HCT116 (cell line): ENCODE data around the gene LRIT2. TPM values are rescaled to one million over a fixed set of nuclear protein-coding genes. Genes with fewer than 3 reads are reported as not detected.

Experiments
- ATAC-seq: fragments of 200-7000 bp; cut with Tn5 transposase; 2 replicates; pipeline ENCODE4 v1.9.1; 2020; ENCODE audit warnings: mild to moderate bottlenecking, moderate library complexity
- BruUV-seq: library from RNA; stranded (reverse); fragments of 400-500 nt; replicated peaks from 2 replicates; lab custom pipeline; 2021; lab: Mats Ljungman, UMichigan
- CTCF ChIA-PET: fragments of 300-600 bp; sonication (Branson Sonifier 250); formaldehyde crosslinking; loops from one replicate; lab custom pipeline; 2021; ENCODE audit warnings: antibody characterized with exemption; lab: Charles Lee
- POLR2A ChIA-PET: fragments of 300-600, 350-600 bp; sonication (Branson Sonifier 250); formaldehyde crosslinking; loops from one replicate; lab custom pipeline; 2021; ENCODE audit warnings: antibody characterized with exemption; lab: Charles Lee
- RAD21 ChIA-PET, 2 experiments: fragments of 300-600 bp; sonication (Branson Sonifier 250); formaldehyde crosslinking; loops; one replicate each; lab custom pipeline; 2023; ENCODE audit warnings: low total read pairs in 2 of 2; ENCODE audit not compliant: uncharacterized antibody in 2 of 2, unreplicated experiment in 2 of 2, low non-redundant PET in 1 of 2; lab: Charles Lee
- DNase-seq: peaks from one replicate; pipeline ENCODE4 v3.0.0-alpha.2; 2010; ENCODE audit warnings: low read depth, low spot score
- H2AFZ ChIP-seq: fragments of 200-600 bp; shearing (Covaris generic), sonication (generic); 2 replicates; pipeline ENCODE4 v1.6.1; 2017; ENCODE audit warnings: low read depth, mixed run types, mixed read lengths, antibody characterized with exemption, low read length; ENCODE audit not compliant: poor library complexity, severe bottlenecking
- H3K27ac ChIP-seq: 2 replicates; pipeline ENCODE4 v1.5.1; 2012; ENCODE audit warnings: low read depth, low read length
- H3K27me3 ChIP-seq: fragments of 200-600 bp; sonication (generic); 2 replicates; pipeline ENCODE4 v1.6.1; 2016; ENCODE audit warnings: mixed run types, low read length, mixed read lengths; ENCODE audit not compliant: insufficient read depth
- H3K36me3 ChIP-seq, 2 experiments: fragments of 200-500 bp in 1 of 2; fragments of 200-600 bp in 1 of 2; sonication (Bioruptor generic) in 1 of 2; sonication (generic) in 1 of 2; 2 replicates each; pipeline versions ENCODE4 v1.5.1 to v1.6.1; 2014 to 2016; ENCODE audit warnings: low read length in 2 of 2, inconsistent platforms in 1 of 2, mixed read lengths in 1 of 2, mixed run types in 1 of 2; ENCODE audit not compliant: insufficient read depth in 2 of 2, control insufficient read depth in 1 of 2
- H3K4me1 ChIP-seq, 2 experiments: fragments of 200-600 bp in 1 of 2; sonication (generic) in 1 of 2; 2 replicates each; pipeline versions ENCODE4 v1.5.1 to v1.6.1; 2012 to 2017; ENCODE audit warnings: low read length in 2 of 2, inconsistent platforms in 1 of 2, mild to moderate bottlenecking in 1 of 2, mixed read lengths in 1 of 2, mixed run types in 1 of 2, moderate library complexity in 1 of 2; ENCODE audit not compliant: insufficient read depth in 2 of 2, control insufficient read depth in 1 of 2
- H3K4me2 ChIP-seq: fragments of 200-600 bp; sonication (generic); 2 replicates; pipeline ENCODE4 v1.6.1; 2017; ENCODE audit warnings: mixed run types, low read length, mixed read lengths
- H3K4me3 ChIP-seq, 2 experiments: fragments of 200-600 bp in 1 of 2; sonication (generic) in 1 of 2; replicated peaks in 1 of 2; 2 replicates each; pipeline ENCODE4 v1.5.1; 2011 to 2016; ENCODE audit warnings: low read length in 2 of 2, control low read depth in 1 of 2, low read depth in 1 of 2, mild to moderate bottlenecking in 1 of 2, mixed read lengths in 1 of 2, mixed run types in 1 of 2
- H3K79me2 ChIP-seq: fragments of 200-600 bp; sonication (generic); 2 replicates; pipeline ENCODE4 v1.6.1; 2017; ENCODE audit warnings: mild to moderate bottlenecking, mixed run types, low read length, moderate library complexity, mixed read lengths; ENCODE audit not compliant: insufficient read depth
- H3K9ac ChIP-seq: fragments of 200-600 bp; sonication (generic); 2 replicates; pipeline ENCODE4 v1.6.1; 2016; ENCODE audit warnings: low read length, mixed read lengths
- H3K9me2 ChIP-seq: fragments of 200-600 bp; sonication (generic), shearing (Covaris generic); 2 replicates; pipeline ENCODE4 v1.6.1; 2017; ENCODE audit warnings: mixed run types, mild to moderate bottlenecking, moderate library complexity; ENCODE audit not compliant: insufficient read depth
- H3K9me3 ChIP-seq, 2 experiments: fragments of 200-500 bp in 1 of 2; fragments of 200-600 bp in 1 of 2; sonication (Bioruptor generic) in 1 of 2; sonication (generic) in 1 of 2; 2 replicates each; pipeline ENCODE4 v1.6.1; 2014 to 2017; ENCODE audit warnings: low read length in 2 of 2, mixed read lengths in 2 of 2, inconsistent platforms in 1 of 2, low read depth in 1 of 2, mild to moderate bottlenecking in 1 of 2, mixed run types in 1 of 2, moderate library complexity in 1 of 2; ENCODE audit not compliant: control insufficient read depth in 1 of 2, insufficient read depth in 1 of 2
- H4K20me1 ChIP-seq: fragments of 200-600 bp; sonication (generic), shearing (Covaris generic); 2 replicates; pipeline ENCODE4 v1.6.1; 2017; ENCODE audit warnings: mixed run types, mild to moderate bottlenecking, moderate library complexity; ENCODE audit not compliant: insufficient read depth
- CBX3 ChIP-seq: IDR thresholded peaks from 2 replicates; pipeline ENCODE4 v1.6.1; 2012; ENCODE audit warnings: low read depth
- EGR1 ChIP-seq: IDR thresholded peaks from 2 replicates; pipeline ENCODE4 v1.6.1; 2012; ENCODE audit warnings: low read depth
- EZH2 ChIP-seq: fragments of 200-600 bp; sonication (generic); IDR thresholded peaks from 2 replicates; pipeline ENCODE4 v1.6.1; 2017; ENCODE audit warnings: antibody characterized with exemption, mixed run types
- EZH2phosphoT487 ChIP-seq: fragments of 200-600 bp; IDR thresholded peaks from 2 replicates; pipeline ENCODE4 v1.6.1; 2018; ENCODE audit warnings: antibody characterized with exemption, borderline replicate concordance
- FOSL1 ChIP-seq: IDR thresholded peaks from 2 replicates; pipeline ENCODE4 v1.6.1; 2012; ENCODE audit warnings: low read depth
- JUND ChIP-seq: IDR thresholded peaks from 2 replicates; pipeline ENCODE4 v1.6.1; 2012
- POLR2AphosphoS5 ChIP-seq: IDR thresholded peaks from 2 replicates; pipeline ENCODE4 v1.6.1; 2011; ENCODE audit warnings: mild to moderate bottlenecking, low read depth, low read length, moderate library complexity
- RAD21 ChIP-seq: IDR thresholded peaks from 2 replicates; pipeline ENCODE4 v1.6.1; 2012; ENCODE audit warnings: low read depth, mild to moderate bottlenecking
- SIN3A ChIP-seq: IDR thresholded peaks from 2 replicates; pipeline ENCODE4 v1.6.1; 2012; ENCODE audit warnings: low read depth
- SP1 ChIP-seq: IDR thresholded peaks from 2 replicates; pipeline ENCODE4 v1.6.1; 2012; ENCODE audit warnings: low read depth
- SRF ChIP-seq: IDR thresholded peaks from 2 replicates; pipeline ENCODE4 v1.6.1; 2012; ENCODE audit warnings: low read depth
- TCF7L2 ChIP-seq: IDR thresholded peaks from 2 replicates; pipeline ENCODE4 v1.7.0; 2011; ENCODE audit warnings: borderline replicate concordance, inconsistent platforms; ENCODE audit not compliant: insufficient read depth, insufficient read length; ENCODE audit errors: extremely low read depth
- YY1 ChIP-seq: IDR thresholded peaks from 2 replicates; pipeline ENCODE4 v1.6.1; 2011; ENCODE audit warnings: low read length, low read depth, moderate library complexity, mild to moderate bottlenecking; ENCODE audit not compliant: insufficient replicate concordance; ENCODE audit errors: extremely low read depth
- ZFX ChIP-seq: fragments of 450-650 bp; IDR thresholded peaks from 2 replicates; pipeline ENCODE4 v1.6.1; 2017
- intact Hi-C: fragments of 100-400 bp; cut with micrococcal nuclease; formaldehyde crosslinking; loops from 2 replicates; pipeline ENCODE4 v1.10.0; 2022
- total RNA-seq: library from RNA; stranded (reverse); gene quantifications from one replicate; pipeline ENCODE4 v1.2.1, GENCODE V29; 2021; ENCODE audit not compliant: unreplicated experiment
- TF ChIP-seq, protein P1 (sequence below): IDR thresholded peaks from 2 replicates; pipeline ENCODE4 v1.6.1; 2012
- TF ChIP-seq, protein P2 (sequence below), 3 experiments: fragments of 200-600 bp in 1 of 3; sonication (generic) in 1 of 3; IDR thresholded peaks in 2 of 3; conservative IDR thresholded peaks in 1 of 3; 2 replicates each; pipeline ENCODE4 v1.5.1; 2012 to 2017; ENCODE audit warnings: low read depth in 2 of 3, low read length in 2 of 3, antibody characterized with exemption in 1 of 3, borderline replicate concordance in 1 of 3, control low read depth in 1 of 3, mild to moderate bottlenecking in 1 of 3, mixed read lengths in 1 of 3, mixed run types in 1 of 3, moderate library complexity in 1 of 3; ENCODE audit not compliant: insufficient read depth in 1 of 3
- TF ChIP-seq, protein P3 (sequence below): IDR thresholded peaks from 2 replicates; pipeline ENCODE4 v1.6.1; 2012; ENCODE audit warnings: low read depth
- TF ChIP-seq, protein P4 (sequence below): IDR thresholded peaks from 2 replicates; pipeline ENCODE4 v1.6.1; 2012

Gene LRIT2
- total RNA-seq, 1 experiment from 2014 or later = not detected

GRCh38 chr10:84196941-84197340 is 28.4 kb downstream of the LRIT2 start:
- Histone ChIP-seq H3K36me3 (no peaks in the 10 kb centered on the region), H3K27me3 (peaks cover 19% of the 10 kb centered on the region), H3K79me2 (no peaks in the 10 kb centered on the region), H3K4me1 (no peaks in the 10 kb centered on the region), H3K4me3 (no peak overlapping the region), H2AFZ (no peak overlapping the region), H3K9ac (no peak overlapping the region), H3K9me3 (no peaks in the 10 kb centered on the region), H3K9me2 (no peaks in the 10 kb centered on the region), H3K4me2 (no peak overlapping the region), H3K27ac (no peak overlapping the region), H4K20me1 (no peaks in the 10 kb centered on the region)
- intact Hi-C loops = no loop called here
- DNase-seq (no peak), ATAC-seq (no peak)
- BruUV-seq = no TSS peak
- POLR2A ChIA-PET = no interaction called here
- CTCF ChIA-PET = no interaction called here
- RAD21 ChIA-PET = no interaction called here
- TF ChIP-seq EGR1 (no peak), POLR2AphosphoS5 (no peak), EZH2phosphoT487 (no peak), SIN3A (no peak), SP1 (no peak), EZH2 (no peak), JUND (no peak), ZFX (no peak), YY1 (no peak), CBX3 (no peak), TCF7L2 (no peak), FOSL1 (no peak), SRF (no peak), RAD21 (no peak)
- TF ChIP-seq, protein P1, sequence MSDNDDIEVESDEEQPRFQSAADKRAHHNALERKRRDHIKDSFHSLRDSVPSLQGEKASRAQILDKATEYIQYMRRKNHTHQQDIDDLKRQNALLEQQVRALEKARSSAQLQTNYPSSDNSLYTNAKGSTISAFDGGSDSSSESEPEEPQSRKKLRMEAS = no peak
- TF ChIP-seq, protein P2, sequence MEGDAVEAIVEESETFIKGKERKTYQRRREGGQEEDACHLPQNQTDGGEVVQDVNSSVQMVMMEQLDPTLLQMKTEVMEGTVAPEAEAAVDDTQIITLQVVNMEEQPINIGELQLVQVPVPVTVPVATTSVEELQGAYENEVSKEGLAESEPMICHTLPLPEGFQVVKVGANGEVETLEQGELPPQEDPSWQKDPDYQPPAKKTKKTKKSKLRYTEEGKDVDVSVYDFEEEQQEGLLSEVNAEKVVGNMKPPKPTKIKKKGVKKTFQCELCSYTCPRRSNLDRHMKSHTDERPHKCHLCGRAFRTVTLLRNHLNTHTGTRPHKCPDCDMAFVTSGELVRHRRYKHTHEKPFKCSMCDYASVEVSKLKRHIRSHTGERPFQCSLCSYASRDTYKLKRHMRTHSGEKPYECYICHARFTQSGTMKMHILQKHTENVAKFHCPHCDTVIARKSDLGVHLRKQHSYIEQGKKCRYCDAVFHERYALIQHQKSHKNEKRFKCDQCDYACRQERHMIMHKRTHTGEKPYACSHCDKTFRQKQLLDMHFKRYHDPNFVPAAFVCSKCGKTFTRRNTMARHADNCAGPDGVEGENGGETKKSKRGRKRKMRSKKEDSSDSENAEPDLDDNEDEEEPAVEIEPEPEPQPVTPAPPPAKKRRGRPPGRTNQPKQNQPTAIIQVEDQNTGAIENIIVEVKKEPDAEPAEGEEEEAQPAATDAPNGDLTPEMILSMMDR (IDR thresholded peaks at IDR 0.05 in 2 of 3, conservative IDR thresholded peaks at IDR 0.05 in 1 of 3; ENCODE audit: borderline replicate concordance in 1 of 3, insufficient read depth in 1 of 3, low read depth in 2 of 3, low read length in 2 of 3) = no peak
- TF ChIP-seq, protein P3, sequence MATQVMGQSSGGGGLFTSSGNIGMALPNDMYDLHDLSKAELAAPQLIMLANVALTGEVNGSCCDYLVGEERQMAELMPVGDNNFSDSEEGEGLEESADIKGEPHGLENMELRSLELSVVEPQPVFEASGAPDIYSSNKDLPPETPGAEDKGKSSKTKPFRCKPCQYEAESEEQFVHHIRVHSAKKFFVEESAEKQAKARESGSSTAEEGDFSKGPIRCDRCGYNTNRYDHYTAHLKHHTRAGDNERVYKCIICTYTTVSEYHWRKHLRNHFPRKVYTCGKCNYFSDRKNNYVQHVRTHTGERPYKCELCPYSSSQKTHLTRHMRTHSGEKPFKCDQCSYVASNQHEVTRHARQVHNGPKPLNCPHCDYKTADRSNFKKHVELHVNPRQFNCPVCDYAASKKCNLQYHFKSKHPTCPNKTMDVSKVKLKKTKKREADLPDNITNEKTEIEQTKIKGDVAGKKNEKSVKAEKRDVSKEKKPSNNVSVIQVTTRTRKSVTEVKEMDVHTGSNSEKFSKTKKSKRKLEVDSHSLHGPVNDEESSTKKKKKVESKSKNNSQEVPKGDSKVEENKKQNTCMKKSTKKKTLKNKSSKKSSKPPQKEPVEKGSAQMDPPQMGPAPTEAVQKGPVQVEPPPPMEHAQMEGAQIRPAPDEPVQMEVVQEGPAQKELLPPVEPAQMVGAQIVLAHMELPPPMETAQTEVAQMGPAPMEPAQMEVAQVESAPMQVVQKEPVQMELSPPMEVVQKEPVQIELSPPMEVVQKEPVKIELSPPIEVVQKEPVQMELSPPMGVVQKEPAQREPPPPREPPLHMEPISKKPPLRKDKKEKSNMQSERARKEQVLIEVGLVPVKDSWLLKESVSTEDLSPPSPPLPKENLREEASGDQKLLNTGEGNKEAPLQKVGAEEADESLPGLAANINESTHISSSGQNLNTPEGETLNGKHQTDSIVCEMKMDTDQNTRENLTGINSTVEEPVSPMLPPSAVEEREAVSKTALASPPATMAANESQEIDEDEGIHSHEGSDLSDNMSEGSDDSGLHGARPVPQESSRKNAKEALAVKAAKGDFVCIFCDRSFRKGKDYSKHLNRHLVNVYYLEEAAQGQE = no peak
- TF ChIP-seq, protein P4, sequence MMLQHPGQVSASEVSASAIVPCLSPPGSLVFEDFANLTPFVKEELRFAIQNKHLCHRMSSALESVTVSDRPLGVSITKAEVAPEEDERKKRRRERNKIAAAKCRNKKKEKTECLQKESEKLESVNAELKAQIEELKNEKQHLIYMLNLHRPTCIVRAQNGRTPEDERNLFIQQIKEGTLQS = no peak
